GM23338 (cell line): ENCODE data around the gene FAM163A.

ENCODE experiments used
- CREB1 ChIP-seq: fragments of 250-450 bp; sonication (Bioruptor Pico); IDR thresholded peaks from 2 replicates; pipeline ENCODE4 v1.5.0; 2020; ENCODE audit warnings: low read depth, mild to moderate bottlenecking, moderate library complexity
- EZH2 ChIP-seq: fragments of 200-600 bp; sonication (generic); IDR thresholded peaks from one replicate; pipeline ENCODE4 v1.8.0; 2017; ENCODE audit warnings: antibody characterized with exemption, mild to moderate bottlenecking, low read depth; ENCODE audit not compliant: unreplicated experiment
- EZH2phosphoT487 ChIP-seq: fragments of 200-600 bp; sonication (generic); IDR thresholded peaks from one replicate; pipeline ENCODE4 v1.8.1; 2018; ENCODE audit warnings: antibody characterized with exemption; ENCODE audit not compliant: unreplicated experiment
- JUNB ChIP-seq: IDR thresholded peaks from one replicate; pipeline ENCODE4 v1.6.1; 2016; ENCODE audit warnings: antibody characterized with exemption; ENCODE audit not compliant: unreplicated experiment
- NANOG ChIP-seq: IDR thresholded peaks from 2 replicates; pipeline ENCODE4 v1.6.1; 2016; ENCODE audit warnings: antibody characterized with exemption, borderline replicate concordance
- POLR2AphosphoS5 ChIP-seq: IDR thresholded peaks from 2 replicates; pipeline ENCODE4 v1.6.1; 2016; ENCODE audit warnings: antibody characterized with exemption, low read depth
- ZNF114 ChIP-seq: fragments of 250-450 bp; sonication (Bioruptor Pico); IDR thresholded peaks from 2 replicates; pipeline ENCODE4 v1.5.0; 2020; ENCODE audit warnings: mild to moderate bottlenecking, moderate library complexity
- ZNF331 ChIP-seq: fragments of 250-450 bp; sonication (Bioruptor Pico); IDR thresholded peaks from 2 replicates; pipeline ENCODE4 v1.5.0; 2020; ENCODE audit warnings: low read depth, mild to moderate bottlenecking, moderate library complexity
- TF ChIP-seq, protein P1 (sequence below), 2 experiments: fragments of 200-600 bp in 1 of 2; sonication (generic) in 1 of 2; conservative IDR thresholded peaks; 2 replicates each; pipeline versions ENCODE4 v1.5.1 to v1.6.1; 2016 to 2017; ENCODE audit warnings: antibody characterized with exemption in 2 of 2, low read depth in 2 of 2, mild to moderate bottlenecking in 2 of 2, moderate library complexity in 1 of 2
- TF ChIP-seq, protein P2 (sequence below): IDR thresholded peaks from one replicate; pipeline ENCODE4 v1.6.1; 2018; ENCODE audit warnings: antibody characterized with exemption; ENCODE audit not compliant: unreplicated experiment

DNA sequence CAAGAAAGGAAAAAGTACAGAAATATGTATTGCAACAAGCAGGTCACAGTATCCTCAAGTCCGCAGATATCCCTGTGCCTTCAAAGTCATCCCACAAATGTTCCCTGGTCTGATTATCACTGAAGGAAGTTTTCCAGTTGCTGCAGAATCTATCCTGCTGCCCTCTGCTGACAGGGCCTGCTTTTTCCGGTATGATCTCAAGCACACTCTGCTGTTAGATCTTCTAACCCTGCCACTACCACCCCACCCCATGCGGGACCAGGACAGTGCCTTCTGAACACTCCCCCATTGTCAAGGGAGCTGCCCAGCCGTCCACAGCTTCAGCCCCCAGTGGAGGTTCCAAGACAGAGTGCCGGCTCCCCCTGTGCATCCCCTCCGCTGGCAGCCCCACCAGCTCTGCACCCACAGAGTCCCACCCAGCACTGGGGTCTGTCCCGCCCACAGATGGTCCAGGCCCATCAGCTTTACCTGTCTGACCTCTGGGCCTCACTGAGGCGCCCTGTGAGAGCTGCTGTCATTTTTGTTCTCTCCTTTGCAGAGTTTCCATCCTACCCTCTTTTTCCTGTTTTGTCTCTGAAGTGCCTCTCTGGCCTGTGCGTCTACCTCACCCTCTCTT is 27.9 kb downstream of the FAM163A start:
- TF ChIP-seq, protein P1, sequence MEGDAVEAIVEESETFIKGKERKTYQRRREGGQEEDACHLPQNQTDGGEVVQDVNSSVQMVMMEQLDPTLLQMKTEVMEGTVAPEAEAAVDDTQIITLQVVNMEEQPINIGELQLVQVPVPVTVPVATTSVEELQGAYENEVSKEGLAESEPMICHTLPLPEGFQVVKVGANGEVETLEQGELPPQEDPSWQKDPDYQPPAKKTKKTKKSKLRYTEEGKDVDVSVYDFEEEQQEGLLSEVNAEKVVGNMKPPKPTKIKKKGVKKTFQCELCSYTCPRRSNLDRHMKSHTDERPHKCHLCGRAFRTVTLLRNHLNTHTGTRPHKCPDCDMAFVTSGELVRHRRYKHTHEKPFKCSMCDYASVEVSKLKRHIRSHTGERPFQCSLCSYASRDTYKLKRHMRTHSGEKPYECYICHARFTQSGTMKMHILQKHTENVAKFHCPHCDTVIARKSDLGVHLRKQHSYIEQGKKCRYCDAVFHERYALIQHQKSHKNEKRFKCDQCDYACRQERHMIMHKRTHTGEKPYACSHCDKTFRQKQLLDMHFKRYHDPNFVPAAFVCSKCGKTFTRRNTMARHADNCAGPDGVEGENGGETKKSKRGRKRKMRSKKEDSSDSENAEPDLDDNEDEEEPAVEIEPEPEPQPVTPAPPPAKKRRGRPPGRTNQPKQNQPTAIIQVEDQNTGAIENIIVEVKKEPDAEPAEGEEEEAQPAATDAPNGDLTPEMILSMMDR (conservative IDR thresholded peaks at IDR 0.05; ENCODE audit: low read depth in 2 of 2): peak in 1 of 2 experiments; percentile 50; a peak in 2 of 4 replicates
- TF ChIP-seq POLR2AphosphoS5: no peak
- TF ChIP-seq, protein P2, sequence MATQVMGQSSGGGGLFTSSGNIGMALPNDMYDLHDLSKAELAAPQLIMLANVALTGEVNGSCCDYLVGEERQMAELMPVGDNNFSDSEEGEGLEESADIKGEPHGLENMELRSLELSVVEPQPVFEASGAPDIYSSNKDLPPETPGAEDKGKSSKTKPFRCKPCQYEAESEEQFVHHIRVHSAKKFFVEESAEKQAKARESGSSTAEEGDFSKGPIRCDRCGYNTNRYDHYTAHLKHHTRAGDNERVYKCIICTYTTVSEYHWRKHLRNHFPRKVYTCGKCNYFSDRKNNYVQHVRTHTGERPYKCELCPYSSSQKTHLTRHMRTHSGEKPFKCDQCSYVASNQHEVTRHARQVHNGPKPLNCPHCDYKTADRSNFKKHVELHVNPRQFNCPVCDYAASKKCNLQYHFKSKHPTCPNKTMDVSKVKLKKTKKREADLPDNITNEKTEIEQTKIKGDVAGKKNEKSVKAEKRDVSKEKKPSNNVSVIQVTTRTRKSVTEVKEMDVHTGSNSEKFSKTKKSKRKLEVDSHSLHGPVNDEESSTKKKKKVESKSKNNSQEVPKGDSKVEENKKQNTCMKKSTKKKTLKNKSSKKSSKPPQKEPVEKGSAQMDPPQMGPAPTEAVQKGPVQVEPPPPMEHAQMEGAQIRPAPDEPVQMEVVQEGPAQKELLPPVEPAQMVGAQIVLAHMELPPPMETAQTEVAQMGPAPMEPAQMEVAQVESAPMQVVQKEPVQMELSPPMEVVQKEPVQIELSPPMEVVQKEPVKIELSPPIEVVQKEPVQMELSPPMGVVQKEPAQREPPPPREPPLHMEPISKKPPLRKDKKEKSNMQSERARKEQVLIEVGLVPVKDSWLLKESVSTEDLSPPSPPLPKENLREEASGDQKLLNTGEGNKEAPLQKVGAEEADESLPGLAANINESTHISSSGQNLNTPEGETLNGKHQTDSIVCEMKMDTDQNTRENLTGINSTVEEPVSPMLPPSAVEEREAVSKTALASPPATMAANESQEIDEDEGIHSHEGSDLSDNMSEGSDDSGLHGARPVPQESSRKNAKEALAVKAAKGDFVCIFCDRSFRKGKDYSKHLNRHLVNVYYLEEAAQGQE: no peak
- TF ChIP-seq EZH2: no peak
- TF ChIP-seq JUNB: no peak
- TF ChIP-seq EZH2phosphoT487: no peak
- no peak for TF ChIP-seq CREB1 (CRISPR knock-in tag)
- no peak for TF ChIP-seq NANOG
- no peak for TF ChIP-seq ZNF331 (CRISPR knock-in tag)
- TF ChIP-seq ZNF114 (CRISPR knock-in tag): no peak
